HG02885 (cell line): ENCODE data around the gene TOMM40L.
"Not testable (repeated sequence)": the region's sequence is repeated elsewhere in the genome, so short reads cannot be mapped to it uniquely, and the experiment has no call there.

Source experiments
- ATAC-seq: cut with Tn5 transposase; IDR thresholded peaks from one replicate; pipeline ENCODE4 v1.9.1; 2021; ENCODE audit warnings: mild to moderate bottlenecking; ENCODE audit not compliant: unreplicated experiment, poor library complexity

Gene TOMM40L

DNA sequence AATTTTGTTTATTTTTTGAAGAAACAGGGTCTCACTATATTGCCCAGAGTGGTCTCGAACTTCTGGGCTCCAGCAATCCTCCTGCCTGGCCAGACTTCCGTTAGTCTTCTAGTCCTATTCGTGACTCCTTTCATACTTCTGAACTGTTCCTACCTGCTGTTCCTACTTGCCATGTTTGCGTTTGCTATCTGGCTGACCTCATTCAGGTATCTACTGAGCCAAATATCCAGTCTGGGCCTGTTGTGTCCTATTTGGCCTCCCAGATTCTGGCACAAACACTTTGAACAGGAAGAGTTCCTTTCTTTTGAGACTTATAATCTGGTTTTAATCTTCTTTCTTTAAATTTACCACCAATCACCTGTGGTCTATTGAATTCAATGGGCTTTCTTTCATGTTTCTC, 19.0 kb downstream of the TOMM40L start:
- no peak for ATAC-seq

DNA sequence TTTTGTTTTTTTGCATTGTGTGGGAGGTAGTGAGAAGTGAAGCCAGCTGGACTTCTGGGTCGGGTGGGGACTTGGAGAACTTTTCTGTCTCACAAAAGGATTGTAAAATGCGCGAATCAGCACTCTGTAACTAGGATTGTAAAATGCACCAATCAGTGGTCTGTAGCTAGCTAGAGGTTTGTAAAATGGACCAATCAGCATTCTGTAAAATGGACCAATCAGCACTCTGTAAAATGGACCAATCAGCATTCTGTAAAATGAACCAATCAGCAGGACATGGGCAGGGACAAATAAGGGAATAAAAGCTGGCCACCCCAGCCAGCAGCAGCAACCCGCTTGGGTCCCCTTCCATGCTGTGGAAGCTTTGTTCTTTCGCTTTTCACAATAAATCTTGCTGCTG, 24.2 kb downstream of the TOMM40L start:
- ATAC-seq, result not testable (repeated sequence)

DNA sequence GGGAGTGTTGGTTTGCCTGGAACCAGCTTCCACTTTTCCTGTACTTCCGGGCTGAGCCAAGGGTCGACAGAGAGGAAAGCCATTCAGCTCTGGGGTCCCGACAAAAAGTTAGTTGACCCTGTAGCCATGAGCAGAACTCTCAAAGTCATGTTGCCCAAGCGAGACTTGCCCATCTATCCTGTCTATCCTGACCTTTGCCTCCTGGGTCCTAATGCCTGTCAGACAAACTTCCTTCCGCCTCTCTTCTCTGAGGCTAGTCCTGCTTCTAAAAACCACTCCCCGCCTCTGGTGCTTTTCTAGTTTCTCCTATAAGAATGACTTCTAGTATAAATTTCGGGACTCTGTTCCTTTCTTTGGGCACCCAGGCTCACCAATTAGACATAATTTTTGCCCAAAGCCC, 25.0 kb downstream of the TOMM40L start:
- ATAC-seq, result no peak

- no peak for ATAC-seq
Measured at GRCh38 chr1:161251579-161251978, 25.7 kb downstream of the TOMM40L start.

- ATAC-seq, result not testable (repeated sequence)
Measured at GRCh38 chr1:161255302-161255701, 29.4 kb downstream of the TOMM40L start.

- ATAC-seq, result not testable (repeated sequence)
Measured at GRCh38 chr1:161255955-161256520, 30.2 kb downstream of the TOMM40L start.

DNA sequence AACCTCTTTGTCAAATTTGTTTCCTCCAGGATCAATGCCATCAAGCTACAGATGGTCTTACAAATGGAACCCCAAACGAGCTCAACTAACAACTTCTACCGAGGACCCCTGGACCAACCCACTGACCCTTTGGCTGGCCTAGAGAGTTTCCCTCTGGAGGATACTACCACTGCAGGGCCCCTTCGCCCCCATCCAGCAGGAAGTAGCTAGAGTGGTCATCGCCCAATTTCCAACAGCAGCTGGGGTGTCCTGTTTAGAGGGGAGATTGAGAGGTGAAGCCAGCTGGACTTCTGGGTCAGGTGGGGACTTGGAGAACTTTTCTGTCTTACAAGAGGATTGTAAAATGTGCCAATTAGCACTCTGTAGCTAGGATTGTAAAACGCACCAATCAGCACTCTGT, 31.2 kb downstream of the TOMM40L start:
- ATAC-seq, result not testable (repeated sequence)

DNA sequence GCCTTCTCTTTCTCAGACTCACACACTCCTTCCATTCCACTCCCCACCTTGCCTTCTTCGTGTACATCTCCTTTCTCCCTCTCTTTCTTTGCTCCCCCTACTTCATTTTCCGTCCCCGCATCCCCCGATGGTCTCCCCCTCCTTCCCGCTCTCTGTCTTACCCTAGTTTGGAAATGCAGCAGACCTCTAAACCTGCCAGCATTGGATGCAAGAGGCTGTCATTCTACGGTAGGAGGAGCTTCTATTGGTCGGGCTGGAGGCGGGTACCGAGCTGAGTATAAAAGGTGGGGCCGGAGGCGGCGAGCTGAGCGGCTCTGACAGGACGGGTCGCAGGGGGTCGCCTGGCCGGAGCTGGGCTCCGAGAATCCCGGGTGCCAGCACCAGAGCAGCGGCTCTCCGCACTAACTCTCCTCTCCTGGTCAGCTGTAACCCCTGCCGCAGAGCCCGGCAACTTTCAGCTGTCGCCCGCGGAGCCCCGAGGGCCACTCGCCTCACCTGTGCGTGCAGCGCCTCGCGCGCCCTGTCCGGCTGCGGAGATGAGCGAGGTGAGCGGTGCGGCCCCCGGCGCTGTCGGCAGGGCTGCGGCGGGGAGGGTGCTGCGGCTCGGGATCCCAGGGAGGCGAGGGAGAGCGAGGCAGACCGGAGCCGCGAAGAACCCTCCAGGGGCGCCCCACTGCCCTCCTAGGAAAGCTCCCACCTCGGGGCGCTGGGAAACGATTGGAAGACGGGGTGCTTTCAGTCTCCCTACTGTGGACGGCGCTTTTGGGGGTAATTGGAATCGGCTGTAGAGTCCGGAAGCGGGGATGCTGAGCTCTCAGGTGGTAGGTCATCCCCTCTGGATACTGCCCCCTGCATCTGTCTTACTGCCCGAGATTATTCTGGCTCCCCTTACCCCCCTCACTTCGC, 32.8 kb downstream of the TOMM40L start, which contains the start of gene PCP4L1:
PCP4L1 (plus strand) TSS at position 307 of the 906 bp plus-strand sequence; CDS start at position 537, 230 bp downstream.
- ATAC-seq, result no peak

DNA sequence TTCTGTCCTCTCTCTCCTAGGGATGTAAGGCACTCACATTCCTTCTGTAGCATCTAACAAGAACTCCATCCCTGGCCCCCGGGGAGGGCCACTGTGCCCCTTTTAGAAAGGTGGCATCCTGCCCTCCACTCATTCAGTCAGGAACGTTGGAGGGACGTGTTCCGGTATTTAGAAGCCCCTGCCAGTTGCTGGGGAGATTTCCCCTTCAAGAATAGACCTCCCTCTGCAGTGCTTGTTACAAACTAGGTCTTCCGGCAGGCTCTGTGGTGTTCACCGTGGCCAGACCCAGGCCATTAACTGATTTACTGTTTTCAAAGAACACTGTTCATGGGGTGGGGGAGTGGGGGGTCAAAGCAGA, 33.5 kb downstream of the TOMM40L start:
- no peak for ATAC-seq

DNA sequence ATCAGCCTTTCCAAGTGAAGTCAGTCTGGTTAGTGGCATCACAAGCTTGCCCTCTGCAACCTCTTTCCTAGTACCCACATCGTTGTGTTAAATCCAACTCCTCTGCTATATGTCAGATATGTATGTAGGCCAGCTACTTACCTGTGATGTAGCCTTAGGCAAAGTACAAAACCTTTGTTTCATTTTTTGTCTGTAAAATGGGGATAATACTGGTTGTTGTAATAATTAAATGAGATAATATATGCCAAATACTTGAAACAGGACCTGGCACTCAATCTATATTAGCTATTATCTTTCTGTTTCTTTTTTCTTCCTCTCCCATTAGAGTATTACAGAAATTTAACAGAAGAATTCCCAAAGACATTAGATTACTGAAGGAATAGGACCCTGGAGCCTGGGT, 33.9 kb downstream of the TOMM40L start:
- no peak for ATAC-seq

GRCh38 chr1:161260376-161261260, 34.8 kb downstream of the TOMM40L start:
- ATAC-seq, result no peak

- no peak for ATAC-seq
Measured at GRCh38 chr1:161261261-161262235, 35.7 kb downstream of the TOMM40L start.

DNA sequence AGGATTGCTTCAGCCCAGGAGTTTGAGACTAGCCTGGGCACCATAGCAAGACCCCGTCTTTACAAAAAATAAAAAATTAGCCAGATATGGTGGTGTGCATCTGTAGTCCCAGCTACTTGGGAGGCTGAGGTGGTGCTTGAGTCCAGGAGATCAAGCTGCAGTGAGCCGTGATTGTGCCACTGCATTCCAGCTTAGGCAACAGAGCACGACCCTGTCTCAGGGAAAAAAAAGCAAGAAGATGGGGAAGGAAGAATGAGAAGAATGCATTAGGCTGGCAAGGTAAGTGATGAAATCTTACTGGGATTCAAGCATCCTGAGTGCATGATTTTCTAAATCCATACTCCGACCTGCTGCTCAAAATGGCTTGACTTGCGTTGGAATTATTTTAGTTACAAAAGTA, 39.4 kb downstream of the TOMM40L start:
- ATAC-seq, result no peak

DNA sequence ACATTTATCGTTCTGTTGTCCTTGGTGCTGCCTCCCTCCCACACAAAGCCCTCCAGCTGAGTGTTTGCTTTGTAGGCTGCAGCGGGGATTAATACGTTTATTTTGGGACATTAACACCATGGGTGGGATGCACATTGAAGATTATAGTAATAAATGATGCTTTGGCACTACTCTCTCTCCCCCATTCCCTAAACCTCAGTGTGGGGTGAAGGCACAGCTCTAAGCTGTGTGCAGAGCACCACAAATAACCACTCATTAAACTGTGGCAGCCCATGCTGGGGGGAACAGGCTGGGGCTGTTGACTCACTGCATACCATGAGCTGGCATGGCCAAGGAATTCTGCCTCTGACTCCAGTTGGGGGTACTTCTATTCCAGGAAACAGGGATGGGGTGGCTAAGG, 40.3 kb downstream of the TOMM40L start:
- no peak for ATAC-seq

- no peak for ATAC-seq
Measured at GRCh38 chr1:161266836-161267235, 41.0 kb downstream of the TOMM40L start.

GRCh38 chr1:161267321-161267720, 41.5 kb downstream of the TOMM40L start:
- no peak for ATAC-seq

DNA sequence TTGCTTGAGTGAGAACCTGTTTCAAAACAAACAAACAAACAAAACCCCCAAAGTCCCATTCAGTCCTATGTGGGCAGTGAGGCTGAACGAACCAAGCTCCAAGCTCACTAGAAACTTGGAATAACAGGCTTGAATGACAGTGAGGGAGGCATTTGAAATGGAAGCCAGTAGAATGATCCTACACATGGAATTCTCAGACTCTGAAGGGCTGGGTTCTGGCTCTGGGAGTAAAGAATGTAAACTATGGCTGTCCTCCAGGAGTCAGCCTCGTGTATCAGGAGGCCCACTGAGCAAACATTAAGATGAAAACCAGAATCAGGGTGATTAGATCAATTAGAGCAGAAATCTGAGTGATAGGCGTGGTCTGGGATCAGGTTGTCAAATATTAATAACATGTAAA, 47.5 kb downstream of the TOMM40L start:
- ATAC-seq, result no peak

DNA sequence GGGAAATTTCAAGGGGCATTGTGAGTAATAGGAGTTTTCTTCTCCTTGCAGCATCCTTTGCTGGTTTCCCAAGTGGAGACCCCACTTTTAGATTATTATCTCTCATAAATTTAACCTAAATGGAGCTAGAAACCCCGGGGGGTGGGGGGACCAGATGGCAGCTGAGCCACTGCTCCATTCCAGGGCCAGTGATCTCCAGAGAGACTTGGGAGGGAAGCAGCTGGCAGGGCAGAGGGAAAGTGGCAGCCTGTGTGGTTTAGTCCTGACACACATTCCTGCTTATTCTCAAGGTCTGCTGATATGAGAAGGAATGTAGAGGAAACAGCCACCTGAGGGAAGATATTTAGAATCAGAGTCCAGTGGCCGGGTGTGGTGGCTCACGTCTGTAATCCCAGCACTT, 49.0 kb downstream of the TOMM40L start:
- no peak for ATAC-seq
